ENCODE results near the gene AZGP1. TPM values are rescaled to one million over a fixed set of nuclear protein-coding genes. Genes with fewer than 3 reads are reported as not detected.
"Not testable (repeated sequence)": the region's sequence is repeated elsewhere in the genome, so short reads cannot be mapped to it uniquely, and the experiment has no call there.

AZGP1 gene
- total and polyA plus RNA-seq, 2 of the 13 experiments (the other 11 are each of a cell fraction or from before 2014, with no cell fraction given), result 93.8 to 229 TPM

GRCh38 chr7:99971242-99971641, 4.6 kb downstream of the AZGP1 start:
- Histone ChIP-seq H4K20me1 (ENCODE audit: insufficient read depth, low read length) (no peaks in the 10 kb centered on the region), H3K4me1 (ENCODE audit: insufficient read depth, low read length) (peaks cover 27% of the 10 kb centered on the region), H2AFZ (ENCODE audit: low read length) (no peak overlapping the region), H3K27me3 (ENCODE audit: control insufficient read depth in 1 of 2, insufficient read depth in 2 of 2, low read length in 2 of 2) (no peaks in the 10 kb centered on the region; a peak in 1 of 5 replicates), H3K9ac (ENCODE audit: insufficient read depth, low read depth, low read length) (no peak overlapping the region), H3K9me3 (ENCODE audit: low read length) (no peaks in the 10 kb centered on the region), H3K79me2 (ENCODE audit: insufficient read depth, low read length) (peaks cover 4% of the 10 kb centered on the region), H3K36me3 (replicated peaks in 1 of 2; ENCODE audit: control insufficient read depth in 1 of 2, insufficient read depth in 2 of 2, low read length in 2 of 2) (peaks cover 14 to 32% of the 10 kb centered on the region in 2 experiments; a peak in 4 of 5 replicates), H3K27ac (ENCODE audit: extremely low read length, insufficient read depth, low read length) (no peak overlapping the region), H3K4me3 (replicated peaks in 1 of 3; ENCODE audit: insufficient read depth in 1 of 3, low read depth in 2 of 3, low read length in 3 of 3) (no peak overlapping the region), H3K4me2 (ENCODE audit: low read depth, low read length) (no peak overlapping the region)
- ATAC-seq, result no peak
- in situ Hi-C loops (cut with HindIII; ENCODE audit: extremely low pct_ligation_motif_present, low pct_unique_long_range_greater_than_20kb), result no loop called here
- WGBS (ENCODE audit: low lambda C conversion rate), result 83% methylated on average over 2 of the region's 4 CpGs
- DNase-seq (ENCODE audit: low spot score), result no peak
- BruUV-seq (replicated peaks), result no TSS peak
- CTCF ChIA-PET (ENCODE audit: low intra/inter-chr PET ratio, low total read pairs), result no interaction called here
- FAIRE-seq, result no peak
- intact Hi-C loops (cut with micrococcal nuclease; ENCODE audit: unreplicated experiment), result no loop called here
- TF ChIP-seq NR2F1 (CRISPR knock-in tag; IDR thresholded peaks at IDR 0.05) (no peak), NFKB2 (CRISPR knock-in tag; IDR thresholded peaks at IDR 0.05; ENCODE audit: borderline replicate concordance) (no peak), MIXL1 (CRISPR knock-in tag; IDR thresholded peaks at IDR 0.05) (no peak)
- TF ChIP-seq, protein P1, sequence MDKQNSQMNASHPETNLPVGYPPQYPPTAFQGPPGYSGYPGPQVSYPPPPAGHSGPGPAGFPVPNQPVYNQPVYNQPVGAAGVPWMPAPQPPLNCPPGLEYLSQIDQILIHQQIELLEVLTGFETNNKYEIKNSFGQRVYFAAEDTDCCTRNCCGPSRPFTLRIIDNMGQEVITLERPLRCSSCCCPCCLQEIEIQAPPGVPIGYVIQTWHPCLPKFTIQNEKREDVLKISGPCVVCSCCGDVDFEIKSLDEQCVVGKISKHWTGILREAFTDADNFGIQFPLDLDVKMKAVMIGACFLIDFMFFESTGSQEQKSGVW (CRISPR knock-in tag; IDR thresholded peaks at IDR 0.05; ENCODE audit: borderline replicate concordance), result no peak
- POLR2A ChIA-PET, result no interaction called here

DNA sequence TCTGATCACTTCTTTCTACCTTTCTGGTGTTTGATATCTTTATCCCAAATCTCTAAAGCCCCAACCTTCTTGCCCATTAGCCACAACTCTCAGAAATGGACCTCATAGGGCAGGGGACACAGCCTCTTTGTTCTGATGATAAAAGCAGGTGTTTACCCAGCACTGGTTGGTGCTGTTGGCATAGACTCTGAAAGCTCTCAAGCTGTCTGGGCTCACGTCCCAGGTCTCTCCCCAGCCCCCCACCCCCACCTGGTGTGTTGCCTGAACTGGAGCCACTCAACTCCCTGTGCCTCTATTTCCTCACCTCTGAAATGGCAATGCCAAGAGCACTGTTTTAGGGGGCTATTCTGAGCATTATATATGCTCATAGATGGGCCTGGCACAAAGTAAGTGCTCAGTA, 6.0 kb downstream of the AZGP1 start:
- H3K9ac ChIP-seq (ENCODE audit: insufficient read depth, low read depth, low read length); intact Hi-C loops (cut with micrococcal nuclease; ENCODE audit: unreplicated experiment); CTCF ChIA-PET (ENCODE audit: low intra/inter-chr PET ratio, low total read pairs); H3K9me3 ChIP-seq (ENCODE audit: low read length); H3K79me2 ChIP-seq (ENCODE audit: insufficient read depth, low read length); DNase-seq (ENCODE audit: low spot score); H4K20me1 ChIP-seq (ENCODE audit: insufficient read depth, low read length); H3K27ac ChIP-seq (ENCODE audit: extremely low read length, insufficient read depth, low read length); H3K4me3 ChIP-seq (replicated peaks in 1 of 3; ENCODE audit: insufficient read depth in 1 of 3, low read depth in 2 of 3, low read length in 3 of 3); in situ Hi-C loops (cut with HindIII; ENCODE audit: extremely low pct_ligation_motif_present, low pct_unique_long_range_greater_than_20kb); H3K27me3 ChIP-seq (ENCODE audit: control insufficient read depth in 1 of 2, insufficient read depth in 2 of 2, low read length in 2 of 2); BruUV-seq (replicated peaks); H2AFZ ChIP-seq (ENCODE audit: low read length); ATAC-seq; FAIRE-seq; H3K4me2 ChIP-seq (ENCODE audit: low read depth, low read length): not testable (repeated sequence)
- Histone ChIP-seq H3K36me3 (replicated peaks in 1 of 2; ENCODE audit: control insufficient read depth in 1 of 2, insufficient read depth in 2 of 2, low read length in 2 of 2) (peaks cover 14 to 32% of the 10 kb centered on the region in 2 experiments; a peak in 4 of 5 replicates), H3K4me1 (ENCODE audit: insufficient read depth, low read length) (peaks cover 20% of the 10 kb centered on the region; the same call in 1 of the 2 replicates)
- POLR2A ChIA-PET, result interaction anchor here (2.5 kb wide), 1 partner anchor 51 kb away, joined by 6 read pairs; the partner anchor contains the start of gene TRIM4
- WGBS (ENCODE audit: low lambda C conversion rate), result 88% methylated on average over 1 of the region's 1 CpG

Measured in HepG2 (cell line).